CD4-positive, alpha-beta T cell (primary cell): ENCODE data around the gene RPL13A. TPM values are rescaled to one million over a fixed set of nuclear protein-coding genes. Genes with fewer than 3 reads are reported as not detected.
A peak's percentile ranks its signal among the peaks of the same experiment; 100 is the strongest.

Experiments
- ATAC-seq: fragments of 200-7000 bp; cut with Tn5 transposase; one replicate; pipeline ENCODE4 v1.10.0; 2022; ENCODE audit warnings: mild to moderate bottlenecking; ENCODE audit not compliant: poor library complexity
- CTCF ChIA-PET: fragments of 350-600 bp; sonication (Branson Sonifier 250); formaldehyde crosslinking; loops from one replicate; lab custom pipeline; 2021; ENCODE audit warnings: antibody characterized with exemption, inconsistent platforms; lab: Charles Lee
- POLR2A ChIA-PET: fragments of 350-600 bp; sonication (Branson Sonifier 250); formaldehyde crosslinking; loops from one replicate; lab custom pipeline; 2021; ENCODE audit warnings: antibody characterized with exemption, inconsistent platforms; lab: Charles Lee
- DNase-seq, 14 experiments: peaks; one replicate each; pipeline ENCODE4 v3.0.0-alpha.2; 2013 to 2020; ENCODE audit warnings: mixed read lengths in 2 of 14
- H3K27ac ChIP-seq, 2 donors: one replicate each; pipeline versions ENCODE4 v1.5.1 to v1.7.0; 2013; ENCODE audit warnings: low read length in 2 of 2, low read depth in 1 of 2, mild to moderate bottlenecking in 1 of 2
- H3K27me3 ChIP-seq, 2 experiments: 1 replicate in 1 of 2; 2 replicates in 1 of 2; pipeline versions ENCODE4 v1.6.1 to v1.7.0; 2013; ENCODE audit warnings: low read length in 2 of 2, control low read depth in 1 of 2, mild to moderate bottlenecking in 1 of 2, moderate library complexity in 1 of 2; ENCODE audit not compliant: insufficient read depth in 2 of 2, control insufficient read depth in 1 of 2
- H3K36me3 ChIP-seq: one replicate; pipeline ENCODE4 v1.6.1; 2013; ENCODE audit warnings: low read length, control low read depth; ENCODE audit not compliant: insufficient read depth
- H3K4me1 ChIP-seq: one replicate; pipeline ENCODE4 v1.6.1; 2013; ENCODE audit warnings: low read length, control low read depth; ENCODE audit not compliant: insufficient read depth
- H3K4me3 ChIP-seq: one replicate; pipeline ENCODE4 v1.5.1; 2013; ENCODE audit warnings: mild to moderate bottlenecking, low read length, moderate library complexity
- H3K9me3 ChIP-seq, 2 experiments: 1 replicate in 1 of 2; 2 replicates in 1 of 2; pipeline versions ENCODE4 v1.6.1 to v1.7.0; 2013; ENCODE audit warnings: low read length in 2 of 2, mild to moderate bottlenecking in 2 of 2, control low read depth in 1 of 2, moderate library complexity in 1 of 2; ENCODE audit not compliant: control insufficient read depth in 1 of 2, insufficient read depth in 1 of 2
- H3K27ac Mint-ChIP-seq: one replicate; pipeline ENCODE4 v1.8.0; 2020; ENCODE audit warnings: mixed read lengths
- H3K27me3 Mint-ChIP-seq: one replicate; pipeline ENCODE4 v1.8.0; 2021; ENCODE audit warnings: mixed read lengths
- H3K36me3 Mint-ChIP-seq: one replicate; pipeline ENCODE4 v1.8.0; 2021; ENCODE audit warnings: low read depth, mixed read lengths
- H3K4me1 Mint-ChIP-seq: one replicate; pipeline ENCODE4 v1.8.0; 2021; ENCODE audit warnings: low read depth, mixed read lengths
- H3K4me3 Mint-ChIP-seq: one replicate; pipeline ENCODE4 v1.8.0; 2020; ENCODE audit warnings: mild to moderate bottlenecking, mixed read lengths
- H3K9me3 Mint-ChIP-seq: one replicate; pipeline ENCODE4 v1.8.0; 2020; ENCODE audit warnings: mixed read lengths
- intact Hi-C, 2 experiments: fragments of 100-400 bp; cut with DNase I in 1 of 2; cut with micrococcal nuclease in 1 of 2; formaldehyde crosslinking; loops; one replicate each; pipeline versions ENCODE4 v1.15.1 to v1.9.0; 2023 to 2025; cut with DNase I, micrococcal nuclease
- total RNA-seq, 174 experiments: library from RNA in 2 of 174; stranded (reverse) in 2 of 174; gene quantifications; one replicate each; pipeline ENCODE4 v1.2.3 and lab custom pipeline; 2021 to 2026
- TF ChIP-seq, protein P1 (sequence below): fragments of 200-600 bp; IDR thresholded peaks from one replicate; pipeline ENCODE4 v1.8.0; 2022; ENCODE audit warnings: antibody characterized with exemption, mild to moderate bottlenecking

Gene RPL13A
- total RNA-seq, 2 experiments from 2014 or later, result 5,328 to 5,481 TPM

DNA sequence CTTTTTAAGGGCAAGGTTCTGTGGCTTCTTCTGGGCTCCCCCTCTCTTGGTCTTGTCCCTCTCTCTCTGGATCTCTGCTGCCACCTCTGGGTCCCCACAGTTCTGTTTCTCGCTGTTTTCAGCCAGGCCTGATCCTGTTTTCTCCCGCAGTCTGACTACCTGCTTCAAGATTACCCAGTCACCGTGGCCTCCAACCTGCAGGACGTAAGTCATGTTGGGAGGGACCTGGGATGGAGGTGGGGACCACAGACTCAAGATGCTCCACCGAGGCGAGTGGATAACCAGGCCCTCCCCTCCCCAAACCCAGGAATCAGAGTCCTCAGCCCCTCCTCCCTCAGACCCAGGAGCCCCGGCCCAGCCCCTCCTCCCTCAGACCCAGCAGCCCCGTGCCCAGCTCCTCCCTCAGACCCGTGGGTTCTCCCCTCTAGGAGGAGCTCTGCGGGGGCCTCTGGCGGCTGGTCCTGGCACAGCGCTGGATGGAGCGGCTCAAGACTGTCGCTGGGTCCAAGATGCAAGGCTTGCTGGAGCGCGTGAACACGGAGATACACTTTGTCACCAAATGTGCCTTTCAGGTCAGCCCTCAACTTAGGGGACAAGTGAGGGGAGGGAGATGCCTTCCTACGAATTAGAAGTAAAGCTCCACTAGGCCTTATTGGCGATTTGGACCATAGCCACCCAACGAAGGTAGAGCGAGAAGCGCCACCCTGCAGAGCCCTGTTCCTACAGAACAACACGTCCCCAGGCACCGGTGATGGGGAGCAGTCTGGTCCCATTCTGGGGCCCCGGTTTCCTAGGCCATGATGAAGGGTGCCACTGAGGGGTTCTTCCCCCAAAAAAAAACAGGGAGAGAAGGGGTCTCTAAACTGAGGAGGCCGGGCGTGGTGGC, 11.2 kb upstream of the RPL13A start:
- intact Hi-C loops, result loop anchor here (1.0 to 10.0 kb wide), 5 partner anchors 13 to 250 kb away; partner anchors contain the start of genes PRMT1 (in 1 of the 2) and RPS11 (in 1 of the 2)
- Histone ChIP-seq H3K27me3 (no peaks in the 10 kb centered on the region), H3K4me3 (peak overlapping the region; percentile 97), H3K27ac (peak overlapping the region; percentile 49 to 98), H3K9me3 (no peaks in the 10 kb centered on the region), H3K4me1 (peaks cover 72% of the 10 kb centered on the region), H3K36me3 (peaks cover 37% of the 10 kb centered on the region)
- peak overlapping the region; percentile 100 for H3K4me3 Mint-ChIP-seq
- TF ChIP-seq, protein P1, sequence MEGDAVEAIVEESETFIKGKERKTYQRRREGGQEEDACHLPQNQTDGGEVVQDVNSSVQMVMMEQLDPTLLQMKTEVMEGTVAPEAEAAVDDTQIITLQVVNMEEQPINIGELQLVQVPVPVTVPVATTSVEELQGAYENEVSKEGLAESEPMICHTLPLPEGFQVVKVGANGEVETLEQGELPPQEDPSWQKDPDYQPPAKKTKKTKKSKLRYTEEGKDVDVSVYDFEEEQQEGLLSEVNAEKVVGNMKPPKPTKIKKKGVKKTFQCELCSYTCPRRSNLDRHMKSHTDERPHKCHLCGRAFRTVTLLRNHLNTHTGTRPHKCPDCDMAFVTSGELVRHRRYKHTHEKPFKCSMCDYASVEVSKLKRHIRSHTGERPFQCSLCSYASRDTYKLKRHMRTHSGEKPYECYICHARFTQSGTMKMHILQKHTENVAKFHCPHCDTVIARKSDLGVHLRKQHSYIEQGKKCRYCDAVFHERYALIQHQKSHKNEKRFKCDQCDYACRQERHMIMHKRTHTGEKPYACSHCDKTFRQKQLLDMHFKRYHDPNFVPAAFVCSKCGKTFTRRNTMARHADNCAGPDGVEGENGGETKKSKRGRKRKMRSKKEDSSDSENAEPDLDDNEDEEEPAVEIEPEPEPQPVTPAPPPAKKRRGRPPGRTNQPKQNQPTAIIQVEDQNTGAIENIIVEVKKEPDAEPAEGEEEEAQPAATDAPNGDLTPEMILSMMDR, result peak; percentile 67
- peaks cover 41% of the 10 kb centered on the region for H3K4me1 Mint-ChIP-seq
- H3K27ac Mint-ChIP-seq, result peak overlapping the region; percentile 98
- ChIA-PET CTCF (interaction anchor here (0.6 to 2.5 kb wide), 21 partner anchors 9 to 378 kb away, joined by 3 to 14 read pairs (median 4); partner anchors contain the start of genes ALDH16A1, CD37, NOSIP and PIH1D1), POLR2A (interaction anchor here (1.0 to 3.1 kb wide), 7 partner anchors 12 to 200 kb away, joined by 3 to 24 read pairs (median 13); partner anchors contain the start of genes ALDH16A1, PIH1D1, PRMT1 and RPL13A)
- no peaks in the 10 kb centered on the region for H3K9me3 Mint-ChIP-seq
- H3K27me3 Mint-ChIP-seq, result no peaks in the 10 kb centered on the region
- H3K36me3 Mint-ChIP-seq, result peaks cover 57% of the 10 kb centered on the region
- DNase-seq (peak; percentile 47 to 86 (median 68)), ATAC-seq (peak; percentile 47)

DNA sequence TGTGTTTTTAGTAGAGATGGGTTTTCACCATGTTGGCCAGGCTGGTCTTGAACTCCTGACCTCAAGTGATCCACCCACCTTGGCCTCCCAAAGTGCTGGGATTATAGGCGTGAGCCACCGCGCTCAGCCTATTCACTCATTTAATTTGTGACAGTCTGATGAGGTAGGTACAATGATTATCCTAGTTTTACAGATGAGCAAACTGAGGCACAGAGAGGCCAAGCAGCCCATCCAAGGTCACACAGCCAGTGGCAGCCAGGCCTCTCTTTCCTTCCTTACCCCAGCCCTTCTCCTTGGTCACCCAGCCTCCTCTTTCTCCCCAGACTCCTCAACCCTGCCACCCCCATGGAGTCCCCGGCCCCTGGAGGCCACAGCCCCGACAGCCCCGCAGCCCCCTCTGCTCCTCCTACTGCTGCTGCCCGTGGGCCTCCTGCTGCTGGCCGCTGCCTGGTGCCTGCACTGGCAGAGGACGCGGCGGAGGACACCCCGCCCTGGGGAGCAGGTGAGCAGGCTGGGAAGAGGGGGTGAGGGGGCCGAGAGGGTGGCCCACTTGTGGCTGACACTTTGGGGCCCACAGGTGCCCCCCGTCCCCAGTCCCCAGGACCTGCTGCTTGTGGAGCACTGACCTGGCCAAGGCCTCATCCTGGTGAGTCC, 7.3 kb upstream of the RPL13A start:
- H3K27me3 ChIP-seq, result no peaks in the 10 kb centered on the region
- Mint-ChIP-seq H3K36me3 (peaks cover 84% of the 10 kb centered on the region), H3K27ac (no peak overlapping the region), H3K4me1 (peaks cover 15% of the 10 kb centered on the region), H3K27me3 (no peaks in the 10 kb centered on the region), H3K4me3 (no peak overlapping the region), H3K9me3 (no peaks in the 10 kb centered on the region)
- ChIA-PET CTCF (interaction anchor here (0.7 kb wide), 2 partner anchors 39 to 66 kb away, joined by 3 read pairs; no protein-coding TSS in a partner anchor), POLR2A (no interaction called here)
- H3K4me1 ChIP-seq, result peaks cover 59% of the 10 kb centered on the region
- H3K9me3 ChIP-seq, result no peaks in the 10 kb centered on the region
- peak in 1 of 14 experiments; percentile 33 for DNase-seq
- no peak overlapping the region for H3K27ac ChIP-seq
- no peak overlapping the region for H3K4me3 ChIP-seq
- intact Hi-C loops, result loop anchor here in 1 of 2 experiments (10.0 kb wide), 2 partner anchors 195 to 395 kb away; partner anchors contain the start of genes PRMT1 and SNRNP70
- ATAC-seq, result no peak
- TF ChIP-seq, protein P1, result no peak
- H3K36me3 ChIP-seq, result peaks cover 70% of the 10 kb centered on the region
